ENCODE results near the gene ANKRD30A. TPM values are rescaled to one million over a fixed set of nuclear protein-coding genes. Genes with fewer than 3 reads are reported as not detected.
"Not testable (repeated sequence)": the region's sequence is repeated elsewhere in the genome, so short reads cannot be mapped to it uniquely, and the experiment has no call there.

The ANKRD30A gene
- total RNA-seq, 3 donors from 2014 or later = 2.6 to 725 (median 216) TPM

- Histone ChIP-seq H3K4me3 (no peak overlapping the region), H3K36me3 (no peaks in the 10 kb centered on the region), H3K9me3 (no peaks in the 10 kb centered on the region), H3K4me1 (no peaks in the 10 kb centered on the region), H3K27me3 (no peaks in the 10 kb centered on the region), H3K27ac (no peak overlapping the region)
- TF ChIP-seq POLR2A (IDR thresholded peaks at IDR 0.05) = no peak
- no peak for TF ChIP-seq POLR2AphosphoS5 (IDR thresholded peaks at IDR 0.05)
- TF ChIP-seq, protein P1, sequence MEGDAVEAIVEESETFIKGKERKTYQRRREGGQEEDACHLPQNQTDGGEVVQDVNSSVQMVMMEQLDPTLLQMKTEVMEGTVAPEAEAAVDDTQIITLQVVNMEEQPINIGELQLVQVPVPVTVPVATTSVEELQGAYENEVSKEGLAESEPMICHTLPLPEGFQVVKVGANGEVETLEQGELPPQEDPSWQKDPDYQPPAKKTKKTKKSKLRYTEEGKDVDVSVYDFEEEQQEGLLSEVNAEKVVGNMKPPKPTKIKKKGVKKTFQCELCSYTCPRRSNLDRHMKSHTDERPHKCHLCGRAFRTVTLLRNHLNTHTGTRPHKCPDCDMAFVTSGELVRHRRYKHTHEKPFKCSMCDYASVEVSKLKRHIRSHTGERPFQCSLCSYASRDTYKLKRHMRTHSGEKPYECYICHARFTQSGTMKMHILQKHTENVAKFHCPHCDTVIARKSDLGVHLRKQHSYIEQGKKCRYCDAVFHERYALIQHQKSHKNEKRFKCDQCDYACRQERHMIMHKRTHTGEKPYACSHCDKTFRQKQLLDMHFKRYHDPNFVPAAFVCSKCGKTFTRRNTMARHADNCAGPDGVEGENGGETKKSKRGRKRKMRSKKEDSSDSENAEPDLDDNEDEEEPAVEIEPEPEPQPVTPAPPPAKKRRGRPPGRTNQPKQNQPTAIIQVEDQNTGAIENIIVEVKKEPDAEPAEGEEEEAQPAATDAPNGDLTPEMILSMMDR (IDR thresholded peaks at IDR 0.05) = no peak
- intact Hi-C loops (cut with DNase I; ENCODE audit: low total_unique reads) = no loop called here
- no peak for DNase-seq (ENCODE audit: low spot score in 2 of 2)
Measured at GRCh38 chr10:37234692-37235091, 109.3 kb downstream of the ANKRD30A start.

- Histone ChIP-seq H3K9me3 (no peaks in the 10 kb centered on the region), H3K27ac (no peak overlapping the region), H3K4me3 (no peak overlapping the region), H3K36me3 (no peaks in the 10 kb centered on the region), H3K4me1 (no peaks in the 10 kb centered on the region), H3K27me3 (no peaks in the 10 kb centered on the region)
- TF ChIP-seq POLR2AphosphoS5 (IDR thresholded peaks at IDR 0.05) (no peak), POLR2A (IDR thresholded peaks at IDR 0.05) (no peak)
- TF ChIP-seq, protein P1 (IDR thresholded peaks at IDR 0.05) = no peak
- intact Hi-C loops (cut with DNase I; ENCODE audit: low total_unique reads) = no loop called here
- no peak for DNase-seq (ENCODE audit: low spot score in 2 of 2)
Measured at GRCh38 chr10:37236093-37236492, 110.7 kb downstream of the ANKRD30A start.

GRCh38 chr10:37240223-37240622, 114.8 kb downstream of the ANKRD30A start:
- H3K4me3 ChIP-seq = no peak overlapping the region
- no peaks in the 10 kb centered on the region for H3K27me3 ChIP-seq
- H3K9me3 ChIP-seq = no peaks in the 10 kb centered on the region
- no peaks in the 10 kb centered on the region for H3K36me3 ChIP-seq
- DNase-seq (ENCODE audit: low spot score in 2 of 2) = no peak
- H3K4me1 ChIP-seq = no peaks in the 10 kb centered on the region
- intact Hi-C loops (cut with DNase I; ENCODE audit: low total_unique reads) = no loop called here
- no peak overlapping the region for H3K27ac ChIP-seq
- TF ChIP-seq POLR2A (IDR thresholded peaks at IDR 0.05) (no peak), POLR2AphosphoS5 (IDR thresholded peaks at IDR 0.05) (no peak)
- TF ChIP-seq, protein P1 (IDR thresholded peaks at IDR 0.05) = no peak

DNA sequence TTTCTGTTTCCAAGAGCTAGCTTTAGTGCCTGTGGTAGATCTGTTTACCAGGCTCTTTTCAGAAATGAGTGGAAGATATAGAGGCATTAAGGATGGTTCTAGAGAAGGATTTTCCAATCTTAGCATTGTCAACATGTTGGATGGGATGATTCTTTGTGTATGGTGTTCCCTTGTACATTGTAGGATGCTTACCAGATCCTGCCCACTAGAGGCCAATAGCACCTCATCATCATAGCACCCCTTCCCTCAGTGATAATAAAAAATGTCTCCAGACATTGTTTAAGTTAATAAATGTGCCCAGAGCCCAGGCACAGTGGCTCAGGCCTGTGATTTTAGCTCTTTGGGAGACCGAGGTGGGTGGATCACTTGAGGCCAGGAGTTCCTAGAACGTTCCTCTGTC, 121.2 kb downstream of the ANKRD30A start:
- Histone ChIP-seq H3K4me3 (no peak overlapping the region), H3K27ac (no peak overlapping the region), H3K4me1 (no peaks in the 10 kb centered on the region), H3K27me3 (no peaks in the 10 kb centered on the region), H3K36me3 (peaks cover 4% of the 10 kb centered on the region), H3K9me3 (no peaks in the 10 kb centered on the region)
- no peak for DNase-seq (ENCODE audit: low spot score in 2 of 2)
- TF ChIP-seq, protein P1 (IDR thresholded peaks at IDR 0.05) = no peak
- TF ChIP-seq POLR2A (IDR thresholded peaks at IDR 0.05) = no peak
- no peak for TF ChIP-seq POLR2AphosphoS5 (IDR thresholded peaks at IDR 0.05)
- intact Hi-C loops (cut with DNase I; ENCODE audit: low total_unique reads) = no loop called here

GRCh38 chr10:37255837-37256236, 130.4 kb downstream of the ANKRD30A start:
- H3K9me3 ChIP-seq; H3K4me1 ChIP-seq; DNase-seq (ENCODE audit: low spot score in 2 of 2); H3K4me3 ChIP-seq; H3K36me3 ChIP-seq; intact Hi-C loops (cut with DNase I; ENCODE audit: low total_unique reads); H3K27me3 ChIP-seq; H3K27ac ChIP-seq: not testable (repeated sequence)

DNA sequence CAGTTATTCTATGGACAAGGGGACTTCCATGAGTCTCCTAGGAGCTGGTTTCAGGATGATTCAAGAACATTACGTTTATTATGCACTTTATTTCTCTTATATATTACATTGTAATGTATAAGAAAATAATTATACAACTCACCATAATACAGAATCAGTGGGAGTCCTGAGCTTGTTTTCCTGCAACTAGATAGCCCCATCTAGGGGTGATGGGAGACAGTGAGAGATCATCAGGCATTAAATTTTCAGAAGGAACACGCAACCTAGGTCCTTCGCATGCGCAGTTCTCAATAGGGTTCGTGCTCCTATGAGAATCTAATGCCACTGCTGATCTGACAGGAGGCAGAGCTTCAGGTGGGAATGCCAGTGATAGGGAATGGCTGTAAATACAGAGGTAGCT, 137.9 kb downstream of the ANKRD30A start:
- H3K4me1 ChIP-seq = no peaks in the 10 kb centered on the region
- no peaks in the 10 kb centered on the region for H3K9me3 ChIP-seq
- no peaks in the 10 kb centered on the region for H3K27me3 ChIP-seq
- no peak overlapping the region for H3K4me3 ChIP-seq
- no peaks in the 10 kb centered on the region for H3K36me3 ChIP-seq
- intact Hi-C loops (cut with DNase I; ENCODE audit: low total_unique reads) = loop anchor here (10.0 kb wide), 1 partner anchor 1951 kb away; no protein-coding TSS in a partner anchor
- DNase-seq (ENCODE audit: low spot score in 2 of 2) = no peak
- H3K27ac ChIP-seq = no peak overlapping the region
- TF ChIP-seq POLR2A (IDR thresholded peaks at IDR 0.05) = no peak
- TF ChIP-seq, protein P1 (IDR thresholded peaks at IDR 0.05) = no peak
- no peak for TF ChIP-seq POLR2AphosphoS5 (IDR thresholded peaks at IDR 0.05)
